Spleen (tissue), 7 donors: ENCODE results near the gene PTMA.

Experiments used
- CTCF ChIP-seq, 11 experiments: fragments of 200-600 bp in 7 of 11; fragments of 450-650 bp in 4 of 11; sonication (generic) in 4 of 11; IDR thresholded peaks in 8 of 11; conservative IDR thresholded peaks in 3 of 11; 1 replicate in 7 of 11; 2 replicates in 4 of 11; pipeline versions ENCODE4 v1.4.0 to v1.8.0; 2016 to 2021; ENCODE audit warnings: antibody characterized with exemption in 11 of 11, inconsistent platforms in 4 of 11, mild to moderate bottlenecking in 1 of 11
- POLR2A ChIP-seq, 3 donors: fragments of 450-650 bp; IDR thresholded peaks; one replicate each; pipeline ENCODE4 v1.5.1; 2017; ENCODE audit warnings: antibody characterized with exemption in 3 of 3, mild to moderate bottlenecking in 1 of 3
- donor health status: DM: no; HTN: no; CAD: no; lungs with moderate emphysema.
- donor health status: DM: no; HTN: no; CAD: no.
- donor health status: DM: no; HTN: no; CAD: no.

GRCh38 chr2:231667496-231667895 lies 40.8 kb upstream of the PTMA start:
- no peak for TF ChIP-seq POLR2A (IDR thresholded peaks at IDR 0.05)
- TF ChIP-seq CTCF (IDR thresholded peaks at IDR 0.05 in 8 of 11, conservative IDR thresholded peaks at IDR 0.05 in 3 of 11), result no peak
